HCT116 (cell line): ENCODE measurements around the gene MYEOV. TPM values are rescaled to one million over a fixed set of nuclear protein-coding genes. Genes with fewer than 3 reads are reported as not detected.

Experiments
- ATAC-seq: fragments of 200-7000 bp; cut with Tn5 transposase; 2 replicates; pipeline ENCODE4 v1.9.1; 2020; ENCODE audit warnings: mild to moderate bottlenecking, moderate library complexity
- BruUV-seq: library from RNA; stranded (reverse); fragments of 400-500 nt; replicated peaks from 2 replicates; lab custom pipeline; 2021; lab: Mats Ljungman, UMichigan
- CTCF ChIA-PET: fragments of 300-600 bp; sonication (Branson Sonifier 250); formaldehyde crosslinking; loops from one replicate; lab custom pipeline; 2021; ENCODE audit warnings: antibody characterized with exemption; lab: Charles Lee
- POLR2A ChIA-PET: fragments of 300-600, 350-600 bp; sonication (Branson Sonifier 250); formaldehyde crosslinking; loops from one replicate; lab custom pipeline; 2021; ENCODE audit warnings: antibody characterized with exemption; lab: Charles Lee
- RAD21 ChIA-PET, 2 experiments: fragments of 300-600 bp; sonication (Branson Sonifier 250); formaldehyde crosslinking; loops; one replicate each; lab custom pipeline; 2023; ENCODE audit warnings: low total read pairs in 2 of 2; ENCODE audit not compliant: uncharacterized antibody in 2 of 2, unreplicated experiment in 2 of 2, low non-redundant PET in 1 of 2; lab: Charles Lee
- DNase-seq: peaks from one replicate; pipeline ENCODE4 v3.0.0-alpha.2; 2010; ENCODE audit warnings: low read depth, low spot score
- H2AFZ ChIP-seq: fragments of 200-600 bp; shearing (Covaris generic), sonication (generic); 2 replicates; pipeline ENCODE4 v1.6.1; 2017; ENCODE audit warnings: low read depth, mixed run types, mixed read lengths, antibody characterized with exemption, low read length; ENCODE audit not compliant: poor library complexity, severe bottlenecking
- H3K27ac ChIP-seq: 2 replicates; pipeline ENCODE4 v1.5.1; 2012; ENCODE audit warnings: low read depth, low read length
- H3K27me3 ChIP-seq: fragments of 200-600 bp; sonication (generic); 2 replicates; pipeline ENCODE4 v1.6.1; 2016; ENCODE audit warnings: mixed run types, low read length, mixed read lengths; ENCODE audit not compliant: insufficient read depth
- H3K36me3 ChIP-seq, 2 experiments: fragments of 200-500 bp in 1 of 2; fragments of 200-600 bp in 1 of 2; sonication (Bioruptor generic) in 1 of 2; sonication (generic) in 1 of 2; 2 replicates each; pipeline versions ENCODE4 v1.5.1 to v1.6.1; 2014 to 2016; ENCODE audit warnings: low read length in 2 of 2, inconsistent platforms in 1 of 2, mixed read lengths in 1 of 2, mixed run types in 1 of 2; ENCODE audit not compliant: insufficient read depth in 2 of 2, control insufficient read depth in 1 of 2
- H3K4me1 ChIP-seq, 2 experiments: fragments of 200-600 bp in 1 of 2; sonication (generic) in 1 of 2; 2 replicates each; pipeline versions ENCODE4 v1.5.1 to v1.6.1; 2012 to 2017; ENCODE audit warnings: low read length in 2 of 2, inconsistent platforms in 1 of 2, mild to moderate bottlenecking in 1 of 2, mixed read lengths in 1 of 2, mixed run types in 1 of 2, moderate library complexity in 1 of 2; ENCODE audit not compliant: insufficient read depth in 2 of 2, control insufficient read depth in 1 of 2
- H3K4me2 ChIP-seq: fragments of 200-600 bp; sonication (generic); 2 replicates; pipeline ENCODE4 v1.6.1; 2017; ENCODE audit warnings: mixed run types, low read length, mixed read lengths
- H3K4me3 ChIP-seq, 2 experiments: fragments of 200-600 bp in 1 of 2; sonication (generic) in 1 of 2; replicated peaks in 1 of 2; 2 replicates each; pipeline ENCODE4 v1.5.1; 2011 to 2016; ENCODE audit warnings: low read length in 2 of 2, control low read depth in 1 of 2, low read depth in 1 of 2, mild to moderate bottlenecking in 1 of 2, mixed read lengths in 1 of 2, mixed run types in 1 of 2
- H3K79me2 ChIP-seq: fragments of 200-600 bp; sonication (generic); 2 replicates; pipeline ENCODE4 v1.6.1; 2017; ENCODE audit warnings: mild to moderate bottlenecking, mixed run types, low read length, moderate library complexity, mixed read lengths; ENCODE audit not compliant: insufficient read depth
- H3K9ac ChIP-seq: fragments of 200-600 bp; sonication (generic); 2 replicates; pipeline ENCODE4 v1.6.1; 2016; ENCODE audit warnings: low read length, mixed read lengths
- H3K9me2 ChIP-seq: fragments of 200-600 bp; sonication (generic), shearing (Covaris generic); 2 replicates; pipeline ENCODE4 v1.6.1; 2017; ENCODE audit warnings: mixed run types, mild to moderate bottlenecking, moderate library complexity; ENCODE audit not compliant: insufficient read depth
- H3K9me3 ChIP-seq, 2 experiments: fragments of 200-500 bp in 1 of 2; fragments of 200-600 bp in 1 of 2; sonication (Bioruptor generic) in 1 of 2; sonication (generic) in 1 of 2; 2 replicates each; pipeline ENCODE4 v1.6.1; 2014 to 2017; ENCODE audit warnings: low read length in 2 of 2, mixed read lengths in 2 of 2, inconsistent platforms in 1 of 2, low read depth in 1 of 2, mild to moderate bottlenecking in 1 of 2, mixed run types in 1 of 2, moderate library complexity in 1 of 2; ENCODE audit not compliant: control insufficient read depth in 1 of 2, insufficient read depth in 1 of 2
- H4K20me1 ChIP-seq: fragments of 200-600 bp; sonication (generic), shearing (Covaris generic); 2 replicates; pipeline ENCODE4 v1.6.1; 2017; ENCODE audit warnings: mixed run types, mild to moderate bottlenecking, moderate library complexity; ENCODE audit not compliant: insufficient read depth
- CBX3 ChIP-seq: IDR thresholded peaks from 2 replicates; pipeline ENCODE4 v1.6.1; 2012; ENCODE audit warnings: low read depth
- CEBPB ChIP-seq: IDR thresholded peaks from 2 replicates; pipeline ENCODE4 v1.6.1; 2012; ENCODE audit warnings: low read depth
- EGR1 ChIP-seq: IDR thresholded peaks from 2 replicates; pipeline ENCODE4 v1.6.1; 2012; ENCODE audit warnings: low read depth
- ELF1 ChIP-seq: IDR thresholded peaks from 2 replicates; pipeline ENCODE4 v1.6.1; 2012; ENCODE audit warnings: low read depth, borderline replicate concordance
- EZH2 ChIP-seq: fragments of 200-600 bp; sonication (generic); IDR thresholded peaks from 2 replicates; pipeline ENCODE4 v1.6.1; 2017; ENCODE audit warnings: antibody characterized with exemption, mixed run types
- FOSL1 ChIP-seq: IDR thresholded peaks from 2 replicates; pipeline ENCODE4 v1.6.1; 2012; ENCODE audit warnings: low read depth
- JUND ChIP-seq: IDR thresholded peaks from 2 replicates; pipeline ENCODE4 v1.6.1; 2012
- RAD21 ChIP-seq: IDR thresholded peaks from 2 replicates; pipeline ENCODE4 v1.6.1; 2012; ENCODE audit warnings: low read depth, mild to moderate bottlenecking
- SIN3A ChIP-seq: IDR thresholded peaks from 2 replicates; pipeline ENCODE4 v1.6.1; 2012; ENCODE audit warnings: low read depth
- SRF ChIP-seq: IDR thresholded peaks from 2 replicates; pipeline ENCODE4 v1.6.1; 2012; ENCODE audit warnings: low read depth
- YY1 ChIP-seq: IDR thresholded peaks from 2 replicates; pipeline ENCODE4 v1.6.1; 2011; ENCODE audit warnings: low read length, low read depth, moderate library complexity, mild to moderate bottlenecking; ENCODE audit not compliant: insufficient replicate concordance; ENCODE audit errors: extremely low read depth
- ZFX ChIP-seq: fragments of 450-650 bp; IDR thresholded peaks from 2 replicates; pipeline ENCODE4 v1.6.1; 2017
- ZNF274 ChIP-seq: fragments of 200-500 bp; sonication (Bioruptor generic); IDR thresholded peaks from 2 replicates; pipeline ENCODE4 v1.6.1; 2014; ENCODE audit warnings: mild to moderate bottlenecking, low read depth, low read length, inconsistent platforms
- intact Hi-C: fragments of 100-400 bp; cut with micrococcal nuclease; formaldehyde crosslinking; loops from 2 replicates; pipeline ENCODE4 v1.10.0; 2022
- total RNA-seq: library from RNA; stranded (reverse); gene quantifications from one replicate; pipeline ENCODE4 v1.2.1, GENCODE V29; 2021; ENCODE audit not compliant: unreplicated experiment
- TF ChIP-seq, protein P1 (sequence below): IDR thresholded peaks from 2 replicates; pipeline ENCODE4 v1.6.1; 2011; ENCODE audit warnings: mild to moderate bottlenecking, low read length, moderate library complexity; ENCODE audit not compliant: insufficient replicate concordance; ENCODE audit errors: extremely low read depth
- TF ChIP-seq, protein P2 (sequence below): IDR thresholded peaks from 2 replicates; pipeline ENCODE4 v1.6.1; 2012
- TF ChIP-seq, protein P3 (sequence below): IDR thresholded peaks from 2 replicates; pipeline ENCODE4 v1.6.1; 2012; ENCODE audit warnings: low read depth
- TF ChIP-seq, protein P4 (sequence below), 3 experiments: fragments of 200-600 bp in 1 of 3; sonication (generic) in 1 of 3; IDR thresholded peaks in 2 of 3; conservative IDR thresholded peaks in 1 of 3; 2 replicates each; pipeline ENCODE4 v1.5.1; 2012 to 2017; ENCODE audit warnings: low read depth in 2 of 3, low read length in 2 of 3, antibody characterized with exemption in 1 of 3, borderline replicate concordance in 1 of 3, control low read depth in 1 of 3, mild to moderate bottlenecking in 1 of 3, mixed read lengths in 1 of 3, mixed run types in 1 of 3, moderate library complexity in 1 of 3; ENCODE audit not compliant: insufficient read depth in 1 of 3

Gene MYEOV
- total RNA-seq, 1 experiment from 2014 or later, result 135 TPM

DNA sequence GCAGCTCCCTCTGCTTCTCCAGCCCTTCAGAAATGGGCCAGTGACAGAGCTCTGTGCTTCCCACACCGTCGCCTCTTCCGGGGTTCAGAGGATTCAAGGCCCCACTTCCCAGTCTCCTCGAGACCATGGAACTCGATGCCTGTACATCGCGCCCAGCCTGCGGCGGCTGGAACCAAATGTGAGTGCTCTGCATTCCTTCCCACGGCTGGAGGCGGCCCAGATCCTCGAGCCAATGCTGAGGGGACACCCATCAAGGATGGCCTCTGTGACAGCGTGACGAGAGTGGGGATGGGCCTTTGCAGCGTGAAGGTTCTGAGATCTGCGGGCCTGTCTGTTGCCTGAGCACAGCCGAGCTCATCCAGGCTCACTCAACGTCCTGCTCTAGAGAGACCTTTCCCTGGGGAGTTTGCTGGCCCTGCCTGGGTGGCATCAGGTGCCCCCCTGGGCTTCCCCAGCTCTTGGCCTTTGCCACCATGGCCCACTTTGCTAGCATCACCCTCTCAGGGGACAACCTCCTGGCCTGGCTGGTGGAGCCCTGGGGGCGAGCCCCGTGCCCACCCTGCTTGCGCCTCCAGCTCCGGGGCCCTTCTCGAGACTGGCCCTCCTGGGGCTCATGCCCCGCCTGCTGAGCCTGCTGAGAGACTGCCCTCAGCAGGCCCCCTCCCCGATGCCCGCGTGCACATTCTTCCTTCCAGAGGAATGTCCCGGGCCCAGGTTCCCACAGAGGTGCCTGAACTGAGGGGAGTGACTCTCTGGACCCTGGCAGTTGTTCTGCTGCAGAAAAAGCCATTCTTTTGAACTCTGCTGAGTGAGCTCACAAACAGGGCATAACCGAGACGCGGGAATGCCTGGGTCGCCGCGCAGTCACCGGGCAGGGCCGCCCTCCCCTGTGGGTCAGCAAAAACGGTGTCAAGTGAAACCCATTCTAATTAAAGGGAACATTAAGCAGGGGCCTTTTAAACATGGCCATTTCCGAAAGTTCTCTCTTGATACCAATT is 7.3 kb upstream of the MYEOV start:
- H4K20me1 ChIP-seq, result no peaks in the 10 kb centered on the region
- intact Hi-C loops, result no loop called here
- TF ChIP-seq YY1 (no peak), CBX3 (no peak), SRF (no peak), JUND (no peak), CEBPB (no peak), ZNF274 (no peak), EZH2 (no peak), RAD21 (no peak), ZFX (no peak), EGR1 (no peak), FOSL1 (no peak), SIN3A (no peak), ELF1 (no peak)
- TF ChIP-seq, protein P1, sequence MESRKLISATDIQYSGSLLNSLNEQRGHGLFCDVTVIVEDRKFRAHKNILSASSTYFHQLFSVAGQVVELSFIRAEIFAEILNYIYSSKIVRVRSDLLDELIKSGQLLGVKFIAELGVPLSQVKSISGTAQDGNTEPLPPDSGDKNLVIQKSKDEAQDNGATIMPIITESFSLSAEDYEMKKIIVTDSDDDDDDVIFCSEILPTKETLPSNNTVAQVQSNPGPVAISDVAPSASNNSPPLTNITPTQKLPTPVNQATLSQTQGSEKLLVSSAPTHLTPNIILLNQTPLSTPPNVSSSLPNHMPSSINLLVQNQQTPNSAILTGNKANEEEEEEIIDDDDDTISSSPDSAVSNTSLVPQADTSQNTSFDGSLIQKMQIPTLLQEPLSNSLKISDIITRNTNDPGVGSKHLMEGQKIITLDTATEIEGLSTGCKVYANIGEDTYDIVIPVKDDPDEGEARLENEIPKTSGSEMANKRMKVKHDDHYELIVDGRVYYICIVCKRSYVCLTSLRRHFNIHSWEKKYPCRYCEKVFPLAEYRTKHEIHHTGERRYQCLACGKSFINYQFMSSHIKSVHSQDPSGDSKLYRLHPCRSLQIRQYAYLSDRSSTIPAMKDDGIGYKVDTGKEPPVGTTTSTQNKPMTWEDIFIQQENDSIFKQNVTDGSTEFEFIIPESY, result no peak
- TF ChIP-seq, protein P2, sequence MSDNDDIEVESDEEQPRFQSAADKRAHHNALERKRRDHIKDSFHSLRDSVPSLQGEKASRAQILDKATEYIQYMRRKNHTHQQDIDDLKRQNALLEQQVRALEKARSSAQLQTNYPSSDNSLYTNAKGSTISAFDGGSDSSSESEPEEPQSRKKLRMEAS, result no peak
- TF ChIP-seq, protein P3, sequence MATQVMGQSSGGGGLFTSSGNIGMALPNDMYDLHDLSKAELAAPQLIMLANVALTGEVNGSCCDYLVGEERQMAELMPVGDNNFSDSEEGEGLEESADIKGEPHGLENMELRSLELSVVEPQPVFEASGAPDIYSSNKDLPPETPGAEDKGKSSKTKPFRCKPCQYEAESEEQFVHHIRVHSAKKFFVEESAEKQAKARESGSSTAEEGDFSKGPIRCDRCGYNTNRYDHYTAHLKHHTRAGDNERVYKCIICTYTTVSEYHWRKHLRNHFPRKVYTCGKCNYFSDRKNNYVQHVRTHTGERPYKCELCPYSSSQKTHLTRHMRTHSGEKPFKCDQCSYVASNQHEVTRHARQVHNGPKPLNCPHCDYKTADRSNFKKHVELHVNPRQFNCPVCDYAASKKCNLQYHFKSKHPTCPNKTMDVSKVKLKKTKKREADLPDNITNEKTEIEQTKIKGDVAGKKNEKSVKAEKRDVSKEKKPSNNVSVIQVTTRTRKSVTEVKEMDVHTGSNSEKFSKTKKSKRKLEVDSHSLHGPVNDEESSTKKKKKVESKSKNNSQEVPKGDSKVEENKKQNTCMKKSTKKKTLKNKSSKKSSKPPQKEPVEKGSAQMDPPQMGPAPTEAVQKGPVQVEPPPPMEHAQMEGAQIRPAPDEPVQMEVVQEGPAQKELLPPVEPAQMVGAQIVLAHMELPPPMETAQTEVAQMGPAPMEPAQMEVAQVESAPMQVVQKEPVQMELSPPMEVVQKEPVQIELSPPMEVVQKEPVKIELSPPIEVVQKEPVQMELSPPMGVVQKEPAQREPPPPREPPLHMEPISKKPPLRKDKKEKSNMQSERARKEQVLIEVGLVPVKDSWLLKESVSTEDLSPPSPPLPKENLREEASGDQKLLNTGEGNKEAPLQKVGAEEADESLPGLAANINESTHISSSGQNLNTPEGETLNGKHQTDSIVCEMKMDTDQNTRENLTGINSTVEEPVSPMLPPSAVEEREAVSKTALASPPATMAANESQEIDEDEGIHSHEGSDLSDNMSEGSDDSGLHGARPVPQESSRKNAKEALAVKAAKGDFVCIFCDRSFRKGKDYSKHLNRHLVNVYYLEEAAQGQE, result no peak
- TF ChIP-seq, protein P4, sequence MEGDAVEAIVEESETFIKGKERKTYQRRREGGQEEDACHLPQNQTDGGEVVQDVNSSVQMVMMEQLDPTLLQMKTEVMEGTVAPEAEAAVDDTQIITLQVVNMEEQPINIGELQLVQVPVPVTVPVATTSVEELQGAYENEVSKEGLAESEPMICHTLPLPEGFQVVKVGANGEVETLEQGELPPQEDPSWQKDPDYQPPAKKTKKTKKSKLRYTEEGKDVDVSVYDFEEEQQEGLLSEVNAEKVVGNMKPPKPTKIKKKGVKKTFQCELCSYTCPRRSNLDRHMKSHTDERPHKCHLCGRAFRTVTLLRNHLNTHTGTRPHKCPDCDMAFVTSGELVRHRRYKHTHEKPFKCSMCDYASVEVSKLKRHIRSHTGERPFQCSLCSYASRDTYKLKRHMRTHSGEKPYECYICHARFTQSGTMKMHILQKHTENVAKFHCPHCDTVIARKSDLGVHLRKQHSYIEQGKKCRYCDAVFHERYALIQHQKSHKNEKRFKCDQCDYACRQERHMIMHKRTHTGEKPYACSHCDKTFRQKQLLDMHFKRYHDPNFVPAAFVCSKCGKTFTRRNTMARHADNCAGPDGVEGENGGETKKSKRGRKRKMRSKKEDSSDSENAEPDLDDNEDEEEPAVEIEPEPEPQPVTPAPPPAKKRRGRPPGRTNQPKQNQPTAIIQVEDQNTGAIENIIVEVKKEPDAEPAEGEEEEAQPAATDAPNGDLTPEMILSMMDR (IDR thresholded peaks at IDR 0.05 in 2 of 3, conservative IDR thresholded peaks at IDR 0.05 in 1 of 3; ENCODE audit: borderline replicate concordance in 1 of 3, insufficient read depth in 1 of 3, low read depth in 2 of 3, low read length in 2 of 3), result no peak
- H3K36me3 ChIP-seq, result no peaks in the 10 kb centered on the region
- no peak overlapping the region for H3K27ac ChIP-seq
- RAD21 ChIA-PET, result no interaction called here
- peaks cover 0 to 4% of the 10 kb centered on the region in 2 experiments; a peak in 1 of 4 replicates for H3K9me3 ChIP-seq
- no peak overlapping the region for H2AFZ ChIP-seq
- no peaks in the 10 kb centered on the region for H3K79me2 ChIP-seq
- peaks cover 0 to 8% of the 10 kb centered on the region in 2 experiments; a peak in 3 of 4 replicates for H3K4me1 ChIP-seq
- CTCF ChIA-PET, result no interaction called here
- DNase-seq (no peak), ATAC-seq (no peak)
- POLR2A ChIA-PET, result no interaction called here
- no peaks in the 10 kb centered on the region for H3K27me3 ChIP-seq
- no peak overlapping the region for H3K9ac ChIP-seq
- no peaks in the 10 kb centered on the region for H3K9me2 ChIP-seq
- no peak overlapping the region for H3K4me3 ChIP-seq
- no TSS peak for BruUV-seq
- H3K4me2 ChIP-seq, result no peak overlapping the region
